Raji (cell line): ENCODE data around the gene RNF145.

Source experiments
- POLR2A ChIP-seq: IDR thresholded peaks from 2 replicates; pipeline ENCODE4 v1.6.1; 2011; ENCODE audit warnings: low read depth, low read length, control low read depth; ENCODE audit not compliant: insufficient read depth

Gene RNF145

GRCh38 chr5:159157552-159157951, 51.8 kb downstream of the RNF145 start:
- TF ChIP-seq POLR2A = no peak

DNA sequence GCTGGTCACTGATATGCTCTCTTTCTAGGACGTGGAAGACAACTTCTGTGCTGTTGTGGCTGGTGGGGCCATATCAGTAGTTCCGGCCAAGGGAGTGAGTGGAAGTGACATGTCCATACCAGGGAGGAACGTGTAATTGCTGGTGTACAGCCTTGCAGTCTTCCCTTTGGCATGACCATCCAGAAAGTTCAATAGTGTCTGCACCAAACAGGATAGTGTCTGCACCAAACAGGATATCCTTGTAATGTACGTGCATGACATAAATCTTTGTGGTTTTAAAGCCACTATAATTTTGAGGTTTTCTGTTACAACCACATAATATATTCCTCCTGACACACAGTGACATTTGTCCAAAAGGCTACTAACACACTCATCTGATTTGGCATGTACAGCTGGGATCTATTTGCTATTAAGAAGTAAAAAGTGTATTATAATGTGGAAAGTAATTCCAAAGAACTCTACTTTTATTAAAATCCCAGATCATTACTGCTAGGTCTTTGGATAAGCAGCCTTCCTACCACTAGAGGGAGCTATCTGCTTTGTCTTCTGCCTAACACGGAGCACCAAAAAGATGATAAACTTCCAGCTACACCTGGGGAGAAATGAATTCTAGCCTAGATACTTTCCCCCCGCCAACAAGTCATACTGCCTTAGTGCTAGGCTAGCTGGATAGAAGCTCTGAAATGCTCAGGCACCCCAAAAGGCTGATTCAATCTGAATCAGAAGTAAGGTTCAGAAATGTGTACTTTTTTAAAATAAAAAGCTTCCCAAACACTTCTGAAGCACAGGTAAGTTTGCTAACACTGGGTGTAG, 52.7 kb downstream of the RNF145 start:
- TF ChIP-seq POLR2A = no peak

DNA sequence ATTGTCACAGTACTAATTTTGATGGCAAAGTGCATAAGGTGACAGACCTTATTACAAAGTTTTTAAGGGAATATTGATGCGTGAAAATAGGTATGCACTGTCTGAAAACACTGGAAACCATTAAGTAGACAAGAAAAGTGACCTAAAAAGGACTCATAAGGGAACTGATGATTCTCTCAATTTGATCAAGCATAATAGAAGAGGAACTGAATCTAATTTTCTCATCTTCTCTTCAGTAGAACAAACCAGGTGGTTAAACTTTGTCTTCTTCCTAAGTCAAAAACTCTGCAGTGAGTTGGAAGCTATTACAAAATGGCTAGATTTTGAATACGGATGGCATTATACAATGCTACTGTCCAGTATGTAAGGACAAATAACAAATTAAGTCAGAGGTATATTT, 53.4 kb downstream of the RNF145 start:
- TF ChIP-seq POLR2A = no peak

- no peak for TF ChIP-seq POLR2A
Measured at GRCh38 chr5:159152876-159153275, 56.5 kb downstream of the RNF145 start.

DNA sequence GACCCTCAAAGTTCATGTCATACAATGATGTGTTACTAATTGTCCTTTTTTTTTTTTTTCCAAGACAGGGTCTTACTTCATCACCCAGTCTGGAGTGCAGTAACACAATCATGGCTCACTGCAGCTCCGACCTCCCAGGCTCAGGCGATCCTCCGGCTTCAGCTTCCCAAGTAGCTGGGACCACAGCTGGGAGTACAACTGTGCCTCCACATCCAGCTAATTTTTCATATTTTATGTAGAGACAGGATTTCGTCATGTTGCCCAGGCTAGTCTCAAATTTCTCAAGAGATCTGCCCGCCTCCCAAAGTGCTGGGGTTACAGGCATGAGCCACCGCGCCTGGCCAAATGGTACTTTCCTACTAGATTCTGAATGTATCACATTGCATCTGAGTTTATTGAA, 60.3 kb downstream of the RNF145 start:
- no peak for TF ChIP-seq POLR2A

GRCh38 chr5:159147976-159148375, 61.4 kb downstream of the RNF145 start:
- TF ChIP-seq POLR2A = no peak

- TF ChIP-seq POLR2A = no peak
Measured at GRCh38 chr5:159146839-159147238, 62.5 kb downstream of the RNF145 start.

DNA sequence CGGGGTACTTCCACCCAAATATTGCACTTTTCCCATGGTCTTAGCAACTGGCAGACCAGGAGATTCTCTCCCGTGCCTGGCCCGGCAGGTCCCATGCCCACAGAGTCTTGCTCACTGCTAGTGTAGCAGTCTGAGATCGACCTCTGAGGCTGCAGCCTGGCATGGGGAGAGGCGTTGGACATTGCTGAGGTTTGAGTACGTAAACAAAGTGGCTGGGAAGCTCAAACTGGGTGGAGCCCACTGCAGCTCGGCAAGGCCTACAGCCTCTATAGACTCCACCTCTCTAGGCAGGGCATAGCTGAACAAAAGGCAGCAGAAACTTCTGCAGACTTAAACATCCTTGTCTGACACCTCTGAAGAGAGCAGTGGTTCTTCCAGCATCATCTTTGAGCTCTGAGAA, 69.6 kb downstream of the RNF145 start:
- no peak for TF ChIP-seq POLR2A

- TF ChIP-seq POLR2A = no peak
Measured at GRCh38 chr5:159135896-159136531, 73.3 kb downstream of the RNF145 start.

DNA sequence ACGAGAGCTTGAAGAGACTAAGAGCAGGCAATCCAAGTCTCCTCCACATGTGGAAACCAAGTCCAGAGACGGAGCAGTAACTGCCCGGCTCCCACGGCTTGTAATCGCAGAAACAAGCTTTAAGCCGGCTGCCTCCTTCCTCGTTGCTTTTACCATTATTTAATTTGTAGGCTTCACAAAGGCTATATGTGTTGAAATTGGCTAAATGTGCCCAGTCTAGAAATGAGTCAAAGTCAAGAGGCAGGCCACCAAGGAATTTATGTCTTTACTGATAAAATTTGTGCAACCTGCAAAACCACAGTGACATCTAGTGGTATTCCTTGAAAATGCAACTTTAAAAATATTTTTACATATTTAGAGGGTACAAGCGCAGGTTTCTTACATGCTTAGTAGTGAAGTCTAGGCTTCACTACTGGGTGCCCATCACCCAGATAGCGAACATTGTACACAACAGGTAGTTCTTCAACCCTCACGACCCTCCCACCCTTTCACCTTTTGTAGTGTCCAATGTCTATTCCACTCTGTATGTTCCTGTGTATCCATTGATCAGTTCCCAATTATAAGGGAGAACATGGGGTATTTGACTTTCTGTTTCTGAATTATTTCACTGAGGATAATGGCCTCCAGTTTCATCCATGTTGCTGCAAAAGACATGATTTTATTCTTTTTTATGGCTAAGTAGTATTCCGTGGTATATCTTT, 76.2 kb downstream of the RNF145 start:
- no peak for TF ChIP-seq POLR2A

DNA sequence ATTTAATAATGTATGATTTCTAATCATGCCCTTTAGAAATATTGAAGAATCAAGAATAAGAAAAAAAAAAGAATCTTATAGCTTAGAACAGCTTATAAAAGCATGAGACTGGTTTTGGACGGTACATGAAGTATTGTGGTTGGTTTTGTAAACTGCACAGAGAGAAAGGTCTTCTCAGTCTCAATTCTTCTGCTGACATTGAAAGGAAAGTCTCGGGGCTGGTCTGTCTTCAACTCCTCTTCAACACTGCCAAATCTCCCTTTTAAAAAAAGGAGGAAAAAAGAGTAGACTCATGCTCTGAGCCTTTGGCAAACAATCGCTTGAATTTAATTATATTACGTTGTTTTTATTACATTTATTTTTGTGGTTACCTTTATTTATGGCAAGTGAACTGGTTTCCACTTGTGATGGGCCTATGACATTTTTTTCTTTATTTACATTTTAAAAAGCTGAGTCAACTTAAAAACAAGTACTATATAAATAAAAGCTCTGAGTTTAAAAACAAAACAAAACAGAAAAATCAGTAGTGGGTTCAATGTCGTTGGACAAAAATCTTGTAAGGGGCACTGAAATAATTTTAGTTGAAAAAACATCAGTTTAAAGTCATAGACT, 76.8 kb downstream of the RNF145 start:
- no peak for TF ChIP-seq POLR2A

GRCh38 chr5:159131951-159132350, 77.4 kb downstream of the RNF145 start:
- TF ChIP-seq POLR2A = no peak

- TF ChIP-seq POLR2A = no peak
Measured at GRCh38 chr5:159130871-159131270, 78.5 kb downstream of the RNF145 start.

DNA sequence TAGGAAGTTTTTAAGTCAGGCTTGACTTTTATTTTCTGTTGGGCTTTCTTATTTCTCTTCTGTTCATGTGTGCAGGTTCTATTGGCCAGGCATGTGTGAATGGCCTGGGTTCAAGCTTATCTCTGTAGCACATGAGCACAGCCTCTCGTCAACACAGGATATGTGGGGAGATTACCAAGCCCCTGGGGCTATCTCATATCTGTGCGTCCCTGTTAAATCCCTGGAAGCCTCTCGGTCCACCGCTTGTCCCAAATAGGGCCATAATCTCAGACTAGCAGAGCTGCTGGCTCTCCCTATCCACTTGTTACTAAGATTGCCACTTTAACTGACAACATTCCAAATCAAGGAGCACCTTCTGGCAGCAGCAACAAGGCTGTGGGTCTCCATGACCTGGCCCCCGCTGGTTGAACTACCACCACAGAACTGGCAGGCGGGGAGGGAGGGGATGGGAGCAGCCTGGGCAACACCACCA, 81.2 kb downstream of the RNF145 start:
- TF ChIP-seq POLR2A = no peak

DNA sequence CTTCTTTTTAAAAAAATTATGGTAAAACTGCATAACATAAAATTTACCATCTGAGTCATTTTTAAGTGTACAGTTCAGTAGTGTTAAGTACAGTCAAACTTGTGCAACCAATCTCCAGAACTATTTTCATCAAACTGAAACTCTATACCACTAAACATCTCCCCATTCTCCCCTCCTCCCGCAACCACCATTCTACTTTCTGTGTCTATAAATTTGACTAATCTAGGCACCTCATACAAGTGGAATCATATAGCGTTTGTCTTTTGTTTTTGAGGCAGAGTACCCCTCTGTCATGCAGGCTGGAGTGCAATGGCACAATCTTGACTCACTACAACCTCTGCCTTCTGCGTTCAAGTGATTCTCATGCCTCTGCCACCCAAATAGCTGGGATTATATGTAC, 85.7 kb downstream of the RNF145 start:
- TF ChIP-seq POLR2A = no peak
